ENCODE results near the gene C4orf17. TPM values are rescaled to one million over a fixed set of nuclear protein-coding genes. Genes with fewer than 3 reads are reported as not detected.

Gene C4orf17
- total RNA-seq, 1 experiment from 2014 or later: not detected

GRCh38 chr4:99471349-99471748 is 39.5 kb upstream of the C4orf17 start:
- Mint-ChIP-seq H3K27ac (ENCODE audit: unreplicated experiment) (no peak overlapping the region), H3K4me3 (ENCODE audit: unreplicated experiment) (no peak overlapping the region), H3K4me1 (ENCODE audit: low read depth, unreplicated experiment) (no peaks in the 10 kb centered on the region), H3K36me3 (ENCODE audit: insufficient read depth, unreplicated experiment) (no peaks in the 10 kb centered on the region), H3K27me3 (ENCODE audit: insufficient read depth, unreplicated experiment) (peaks cover 4% of the 10 kb centered on the region), H3K9me3 (ENCODE audit: unreplicated experiment) (no peaks in the 10 kb centered on the region)
- no TSS peak for BruUV-seq (replicated peaks)
- no peak overlapping the region for H3K4me3 ChIP-seq (ENCODE audit: low read depth, low read length)
- H3K36me3 ChIP-seq (ENCODE audit: control insufficient read depth, insufficient read depth, low read length): no peaks in the 10 kb centered on the region
- no peak for DNase-seq
- H3K9me3 ChIP-seq: no peaks in the 10 kb centered on the region
- ChIA-PET CTCF (no interaction called here), POLR2A (no interaction called here)
- intact Hi-C loops (cut with micrococcal nuclease; ENCODE audit: unreplicated experiment): no loop called here
- H3K27me3 ChIP-seq (replicated peaks; ENCODE audit: control insufficient read depth, insufficient read depth, low read length): no peaks in the 10 kb centered on the region
- H3K4me1 ChIP-seq: no peaks in the 10 kb centered on the region
- TF ChIP-seq, protein P1, sequence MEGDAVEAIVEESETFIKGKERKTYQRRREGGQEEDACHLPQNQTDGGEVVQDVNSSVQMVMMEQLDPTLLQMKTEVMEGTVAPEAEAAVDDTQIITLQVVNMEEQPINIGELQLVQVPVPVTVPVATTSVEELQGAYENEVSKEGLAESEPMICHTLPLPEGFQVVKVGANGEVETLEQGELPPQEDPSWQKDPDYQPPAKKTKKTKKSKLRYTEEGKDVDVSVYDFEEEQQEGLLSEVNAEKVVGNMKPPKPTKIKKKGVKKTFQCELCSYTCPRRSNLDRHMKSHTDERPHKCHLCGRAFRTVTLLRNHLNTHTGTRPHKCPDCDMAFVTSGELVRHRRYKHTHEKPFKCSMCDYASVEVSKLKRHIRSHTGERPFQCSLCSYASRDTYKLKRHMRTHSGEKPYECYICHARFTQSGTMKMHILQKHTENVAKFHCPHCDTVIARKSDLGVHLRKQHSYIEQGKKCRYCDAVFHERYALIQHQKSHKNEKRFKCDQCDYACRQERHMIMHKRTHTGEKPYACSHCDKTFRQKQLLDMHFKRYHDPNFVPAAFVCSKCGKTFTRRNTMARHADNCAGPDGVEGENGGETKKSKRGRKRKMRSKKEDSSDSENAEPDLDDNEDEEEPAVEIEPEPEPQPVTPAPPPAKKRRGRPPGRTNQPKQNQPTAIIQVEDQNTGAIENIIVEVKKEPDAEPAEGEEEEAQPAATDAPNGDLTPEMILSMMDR (IDR thresholded peaks at IDR 0.05; ENCODE audit: insufficient read depth in 1 of 2, low read depth in 1 of 2, low read length in 1 of 2, severe bottlenecking in 1 of 2, unreplicated experiment in 1 of 2): no peak

DNA sequence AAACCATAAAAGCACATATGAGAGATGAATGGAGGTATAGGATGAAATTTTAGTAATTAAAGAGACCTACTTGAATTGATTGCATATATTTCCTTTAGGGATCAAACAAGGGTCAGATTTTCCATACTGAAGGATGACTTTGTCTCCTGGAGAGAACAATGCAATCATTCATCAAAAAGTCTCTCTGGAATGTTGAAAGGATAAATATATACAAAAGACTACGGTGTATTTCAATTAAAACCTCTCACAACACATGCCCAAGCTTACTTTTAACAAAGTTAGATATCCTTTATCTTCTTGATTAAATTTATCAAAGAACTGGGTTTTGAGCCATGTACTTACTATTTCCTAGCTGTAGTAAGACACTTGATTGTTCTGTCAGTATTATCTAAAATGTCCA is 38.9 kb upstream of the C4orf17 start:
- Mint-ChIP-seq H3K4me3 (ENCODE audit: unreplicated experiment) (no peak overlapping the region), H3K36me3 (ENCODE audit: insufficient read depth, unreplicated experiment) (no peaks in the 10 kb centered on the region), H3K27me3 (ENCODE audit: insufficient read depth, unreplicated experiment) (peaks cover 4% of the 10 kb centered on the region), H3K27ac (ENCODE audit: unreplicated experiment) (no peak overlapping the region), H3K4me1 (ENCODE audit: low read depth, unreplicated experiment) (no peaks in the 10 kb centered on the region), H3K9me3 (ENCODE audit: unreplicated experiment) (no peaks in the 10 kb centered on the region)
- Histone ChIP-seq H3K9me3 (no peaks in the 10 kb centered on the region), H3K36me3 (ENCODE audit: control insufficient read depth, insufficient read depth, low read length) (no peaks in the 10 kb centered on the region), H3K27me3 (replicated peaks; ENCODE audit: control insufficient read depth, insufficient read depth, low read length) (no peaks in the 10 kb centered on the region), H3K4me1 (no peaks in the 10 kb centered on the region), H3K4me3 (ENCODE audit: low read depth, low read length) (no peak overlapping the region)
- intact Hi-C loops (cut with micrococcal nuclease; ENCODE audit: unreplicated experiment): no loop called here
- ChIA-PET CTCF (no interaction called here), POLR2A (no interaction called here)
- no peak for DNase-seq
- no TSS peak for BruUV-seq (replicated peaks)
- TF ChIP-seq, protein P1 (IDR thresholded peaks at IDR 0.05; ENCODE audit: insufficient read depth in 1 of 2, low read depth in 1 of 2, low read length in 1 of 2, severe bottlenecking in 1 of 2, unreplicated experiment in 1 of 2): no peak

GRCh38 chr4:99473131-99473530 is 37.7 kb upstream of the C4orf17 start:
- CTCF ChIA-PET: no interaction called here

More at GRCh38 chr4:99473131-99473530, 37.7 kb upstream of the C4orf17 start:
- intact Hi-C loops (cut with micrococcal nuclease; ENCODE audit: unreplicated experiment): no loop called here
- H3K27ac Mint-ChIP-seq (ENCODE audit: unreplicated experiment): no peak overlapping the region
- no peaks in the 10 kb centered on the region for H3K36me3 ChIP-seq (ENCODE audit: control insufficient read depth, insufficient read depth, low read length)
- H3K27me3 Mint-ChIP-seq (ENCODE audit: insufficient read depth, unreplicated experiment): peaks cover 4% of the 10 kb centered on the region
- no peak overlapping the region for H3K4me3 ChIP-seq (ENCODE audit: low read depth, low read length)
- DNase-seq: no peak
- no peaks in the 10 kb centered on the region for H3K9me3 ChIP-seq
- H3K4me3 Mint-ChIP-seq (ENCODE audit: unreplicated experiment): no peak overlapping the region
- H3K36me3 Mint-ChIP-seq (ENCODE audit: insufficient read depth, unreplicated experiment): no peaks in the 10 kb centered on the region
- H3K4me1 ChIP-seq: no peaks in the 10 kb centered on the region
- TF ChIP-seq, protein P1 (IDR thresholded peaks at IDR 0.05; ENCODE audit: insufficient read depth in 1 of 2, low read depth in 1 of 2, low read length in 1 of 2, severe bottlenecking in 1 of 2, unreplicated experiment in 1 of 2): no peak
- H3K27me3 ChIP-seq (replicated peaks; ENCODE audit: control insufficient read depth, insufficient read depth, low read length): no peaks in the 10 kb centered on the region
- no peaks in the 10 kb centered on the region for H3K4me1 Mint-ChIP-seq (ENCODE audit: low read depth, unreplicated experiment)
- H3K9me3 Mint-ChIP-seq (ENCODE audit: unreplicated experiment): no peaks in the 10 kb centered on the region
- POLR2A ChIA-PET: no interaction called here
- no TSS peak for BruUV-seq (replicated peaks)

Data from Caco-2 (cell line).